ENCODE data around the gene PKD1L1.
A peak's percentile ranks its signal among the peaks of the same experiment; 100 is the strongest.

Gene PKD1L1

GRCh38 chr7:47819607-47819920, 128.7 kb downstream of the PKD1L1 start (continued):
- TF ChIP-seq ZNF510 (tag by site-specific recombination; IDR thresholded peaks at IDR 0.05; ENCODE audit: insufficient replicate concordance) = no peak
- no peak for TF ChIP-seq ZNF791 (tag by site-specific recombination; IDR thresholded peaks at IDR 0.05)

GRCh38 chr7:47818796-47819606, 129.3 kb downstream of the PKD1L1 start:
- H3K4me1 ChIP-seq (ENCODE audit: control insufficient read depth, insufficient read depth, low read length) = no peaks in the 10 kb centered on the region
- no peak overlapping the region for H3K4me3 ChIP-seq (ENCODE audit: low read depth, low read length)
- no peak overlapping the region for H3K27ac ChIP-seq (ENCODE audit: extremely low read depth, low read depth, low read length)
- no peaks in the 10 kb centered on the region for H3K9me3 ChIP-seq (ENCODE audit: control insufficient read depth, insufficient read depth, low read depth, low read length)
- no peaks in the 10 kb centered on the region for H3K36me3 ChIP-seq (ENCODE audit: control insufficient read depth in 2 of 2, insufficient read depth in 1 of 2, low read length in 2 of 2)
- ChIA-PET CTCF (interaction anchor here (0.6 to 2.1 kb wide), 31 partner anchors 10 to 633 kb away, joined by 3 to 38 read pairs (median 4); partner anchors contain the start of gene TNS3), POLR2A (interaction anchor here (0.6 to 0.9 kb wide), 2 partner anchors 383 to 749 kb away, joined by 3 to 4 read pairs; no protein-coding TSS in a partner anchor)
- TF ChIP-seq CTCF (tag by site-specific recombination; IDR thresholded peaks at IDR 0.05) = peak; percentile 61; the same call in 1 of the 2 replicates
- no peak for TF ChIP-seq ZFP3 (tag by site-specific recombination; IDR thresholded peaks at IDR 0.05; ENCODE audit: low read depth)
- no peak for TF ChIP-seq ZNF768 (tag by site-specific recombination; IDR thresholded peaks at IDR 0.05)
- peak; percentile 91 for TF ChIP-seq ZNF654 (tag by site-specific recombination; IDR thresholded peaks at IDR 0.05; ENCODE audit: low read depth)
- TF ChIP-seq ZNF701 (tag by site-specific recombination; IDR thresholded peaks at IDR 0.05) = no peak
- TF ChIP-seq WT1 (tag by site-specific recombination; IDR thresholded peaks at IDR 0.05) = no peak

- H3K4me3 ChIP-seq (ENCODE audit: low read depth, low read length) = no peak overlapping the region
- H3K27ac ChIP-seq (ENCODE audit: extremely low read depth, low read depth, low read length) = no peak overlapping the region
- CTCF ChIA-PET = interaction anchor here (0.6 to 1.9 kb wide), 10 partner anchors 20 to 552 kb away, joined by 3 to 38 read pairs (median 4); no protein-coding TSS in a partner anchor
- TF ChIP-seq ZXDB (tag by site-specific recombination; IDR thresholded peaks at IDR 0.05) = no peak
- no peaks in the 10 kb centered on the region for H3K9me3 ChIP-seq (ENCODE audit: control insufficient read depth, insufficient read depth, low read depth, low read length)
- no peaks in the 10 kb centered on the region for H3K4me1 ChIP-seq (ENCODE audit: control insufficient read depth, insufficient read depth, low read length)
- no peaks in the 10 kb centered on the region for H3K36me3 ChIP-seq (ENCODE audit: control insufficient read depth in 2 of 2, insufficient read depth in 1 of 2, low read length in 2 of 2)
- POLR2A ChIA-PET = no interaction called here
These were observed 130.3 kb downstream of the PKD1L1 start for GRCh38 chr7:47817917-47818316.

GRCh38 chr7:47816647-47817046, 131.6 kb downstream of the PKD1L1 start:
- POLR2A ChIA-PET = no interaction called here
- Histone ChIP-seq H3K4me3 (ENCODE audit: low read depth, low read length) (no peak overlapping the region), H3K27ac (ENCODE audit: extremely low read depth, low read depth, low read length) (no peak overlapping the region), H3K4me1 (ENCODE audit: control insufficient read depth, insufficient read depth, low read length) (no peaks in the 10 kb centered on the region), H3K36me3 (ENCODE audit: control insufficient read depth in 2 of 2, insufficient read depth in 1 of 2, low read length in 2 of 2) (no peaks in the 10 kb centered on the region), H3K9me3 (ENCODE audit: control insufficient read depth, insufficient read depth, low read depth, low read length) (no peaks in the 10 kb centered on the region)
- CTCF ChIA-PET = interaction anchor here (1.3 kb wide), 2 partner anchors 381 to 550 kb away, joined by 3 to 5 read pairs; no protein-coding TSS in a partner anchor
- TF ChIP-seq PRDM6 (tag by site-specific recombination; IDR thresholded peaks at IDR 0.05) (no peak), ATF2 (tag by site-specific recombination; IDR thresholded peaks at IDR 0.05; ENCODE audit: low read depth) (no peak), ZNF302 (tag by site-specific recombination; IDR thresholded peaks at IDR 0.05; ENCODE audit: low read depth) (no peak), ZSCAN16 (tag by site-specific recombination; IDR thresholded peaks at IDR 0.05) (no peak), ZNF624 (tag by site-specific recombination; IDR thresholded peaks at IDR 0.05) (no peak), PATZ1 (tag by site-specific recombination; IDR thresholded peaks at IDR 0.05) (no peak), KLF1 (tag by site-specific recombination; IDR thresholded peaks at IDR 0.05) (no peak), ZNF239 (tag by site-specific recombination; IDR thresholded peaks at IDR 0.05) (no peak), ZNF488 (tag by site-specific recombination; IDR thresholded peaks at IDR 0.05) (no peak), KLF10 (tag by site-specific recombination; IDR thresholded peaks at IDR 0.05) (no peak), ZNF112 (tag by site-specific recombination; IDR thresholded peaks at IDR 0.05) (no peak)

Measured in HEK293 (cell line).